ENCODE data around the gene RNF112.
A peak's percentile ranks its signal among the peaks of the same experiment; 100 is the strongest.
"Not testable (repeated sequence)": the region's sequence is repeated elsewhere in the genome, so short reads cannot be mapped to it uniquely, and the experiment has no call there.

The RNF112 gene

DNA sequence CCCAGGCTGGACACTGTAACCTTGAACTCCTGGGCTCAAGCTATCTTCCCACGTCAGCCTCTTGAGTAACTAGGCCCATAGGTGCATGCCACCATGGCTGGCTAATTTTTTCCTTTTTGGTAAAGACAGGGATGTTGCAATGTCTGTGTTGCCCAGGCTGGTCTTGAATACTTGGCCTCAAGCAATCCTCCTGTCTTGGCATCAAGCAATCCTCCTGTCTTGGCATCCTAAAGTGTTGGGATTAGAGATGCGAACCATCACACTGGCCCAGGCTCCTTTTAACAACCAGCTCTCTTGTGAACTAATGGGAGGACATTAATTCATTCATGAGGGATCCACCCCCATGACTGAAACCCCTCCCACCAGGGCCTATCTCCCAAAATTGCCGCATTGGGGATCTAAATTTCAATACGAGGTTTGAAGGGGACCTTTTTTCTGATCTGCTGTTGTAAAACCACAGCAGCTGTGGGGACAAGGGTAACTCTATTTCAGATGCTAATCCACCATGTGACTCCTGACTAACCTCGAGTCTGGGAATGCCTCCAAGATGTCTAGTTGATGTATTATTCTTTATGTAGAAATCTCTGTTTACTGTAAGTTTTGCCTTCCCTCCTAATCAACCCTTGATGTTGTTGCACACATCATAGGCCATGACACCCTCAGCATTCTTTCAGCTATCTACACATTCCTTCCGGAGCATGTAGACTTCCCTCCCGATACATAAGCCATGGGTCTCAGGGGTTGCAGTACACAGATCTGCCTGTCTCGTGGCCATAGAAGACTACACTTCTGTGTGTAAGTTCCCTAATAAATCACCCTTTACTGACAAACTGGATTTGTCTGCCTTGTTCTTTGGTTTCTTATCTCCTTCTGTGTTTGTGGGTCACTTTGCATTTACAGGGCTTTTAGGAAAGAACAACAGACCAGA is 37.6 kb downstream of the RNF112 start:
- ATAC-seq (no peak), DNase-seq (no peak)

DNA sequence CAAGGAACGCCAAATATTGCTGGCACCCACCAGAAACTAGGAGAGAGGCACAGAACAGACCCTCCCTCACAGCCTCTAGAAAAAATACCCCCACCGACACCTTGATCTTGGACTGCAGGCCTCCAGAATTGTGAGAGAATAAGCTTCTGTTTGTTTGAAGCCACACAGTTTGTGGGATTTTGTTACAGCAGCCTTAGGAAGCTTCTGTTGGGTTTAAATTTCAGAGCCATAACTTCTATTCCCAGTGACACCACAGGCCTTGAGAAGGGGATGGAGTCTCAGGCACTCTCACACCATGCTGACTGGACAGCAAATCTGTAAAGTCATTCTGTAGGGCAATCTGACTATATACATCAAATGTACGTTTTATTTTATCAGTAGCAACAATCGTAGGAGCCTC is 38.6 kb downstream of the RNF112 start:
- DNase-seq = no peak
- ATAC-seq = no peak

DNA sequence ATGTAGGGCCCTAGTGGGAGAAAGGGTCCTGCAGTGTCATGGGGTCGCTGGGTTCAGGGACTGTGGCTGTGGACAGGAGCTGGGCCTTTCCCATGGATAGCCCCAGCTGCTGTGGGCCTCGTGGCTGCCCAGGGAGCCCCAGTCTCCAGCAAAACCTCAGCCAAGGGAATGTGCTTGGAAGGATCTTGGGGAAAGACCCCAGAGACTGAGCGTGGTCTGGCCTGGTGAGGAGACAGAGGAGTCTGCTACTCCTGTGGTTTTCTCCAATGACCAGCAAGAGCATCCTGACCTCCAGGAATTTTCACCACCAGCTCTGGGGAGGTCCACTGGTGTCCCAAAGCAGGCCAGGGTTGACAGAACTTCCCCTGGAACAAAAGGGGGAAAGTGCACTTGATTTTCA is 42.3 kb downstream of the RNF112 start:
- DNase-seq (no peak), ATAC-seq (no peak)

DNA sequence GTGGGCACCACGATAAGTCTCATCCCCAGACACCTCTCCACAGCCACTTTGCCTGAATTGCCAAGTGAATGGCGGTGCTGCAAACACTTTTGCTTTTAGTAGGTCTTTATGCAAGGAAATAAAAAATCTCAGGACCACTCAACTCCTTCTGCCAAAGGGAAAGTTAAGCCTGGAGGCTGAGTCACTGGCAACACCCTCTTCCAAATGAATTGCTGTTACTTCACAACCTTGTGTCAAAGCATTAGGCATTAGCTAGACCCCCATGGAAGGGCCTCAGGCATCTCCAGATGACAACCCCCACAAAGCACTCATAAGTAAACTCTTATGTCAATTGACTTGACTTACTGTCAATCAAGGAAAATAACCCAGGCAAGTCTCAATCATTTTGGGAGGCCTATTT is 43.0 kb downstream of the RNF112 start:
- DNase-seq (no peak), ATAC-seq (no peak)

DNA sequence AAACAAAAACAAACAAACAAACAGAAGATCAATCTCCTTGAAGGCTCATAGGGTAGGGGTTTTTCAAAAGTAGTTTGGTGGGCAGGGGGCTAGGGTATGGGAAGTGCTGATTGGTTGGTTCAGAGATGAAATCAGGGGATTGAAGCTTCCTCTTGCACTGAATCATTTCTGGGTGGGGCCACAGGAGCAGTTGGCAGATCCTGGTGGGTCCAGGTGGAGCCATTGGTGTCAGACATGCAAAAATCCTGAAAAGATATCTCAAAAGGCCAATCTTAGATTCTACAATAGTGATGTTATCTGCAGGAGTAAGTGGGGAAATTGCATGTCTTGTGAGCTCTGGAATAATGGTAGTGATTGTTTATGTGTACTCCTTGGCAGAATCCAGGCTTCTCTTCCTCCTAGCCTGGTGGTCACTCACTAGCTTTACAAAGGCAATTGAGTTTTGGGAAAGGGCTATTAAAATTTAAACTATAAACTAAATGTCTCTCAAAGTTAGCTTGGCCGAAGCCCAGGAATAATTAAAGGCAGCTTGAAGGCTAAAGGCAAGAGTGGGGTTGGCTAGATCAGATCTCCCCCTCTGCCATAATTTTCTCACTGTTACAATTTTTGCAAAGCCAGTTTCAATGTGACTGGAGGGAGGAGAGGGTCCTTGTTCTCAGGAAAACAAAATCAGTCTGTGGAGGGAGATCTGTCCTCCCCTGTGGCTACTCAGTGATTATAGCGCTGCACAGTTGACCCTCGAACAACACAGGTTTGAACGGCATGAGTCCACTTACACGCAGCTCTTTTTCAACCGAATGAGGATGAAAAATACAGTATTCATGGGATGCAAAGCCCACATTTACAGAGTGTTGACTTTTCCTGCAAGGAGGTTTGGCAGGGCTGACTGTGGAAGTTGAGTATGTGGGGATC is 45.2 kb downstream of the RNF112 start:
- DNase-seq = no peak
- ATAC-seq = no peak

DNA sequence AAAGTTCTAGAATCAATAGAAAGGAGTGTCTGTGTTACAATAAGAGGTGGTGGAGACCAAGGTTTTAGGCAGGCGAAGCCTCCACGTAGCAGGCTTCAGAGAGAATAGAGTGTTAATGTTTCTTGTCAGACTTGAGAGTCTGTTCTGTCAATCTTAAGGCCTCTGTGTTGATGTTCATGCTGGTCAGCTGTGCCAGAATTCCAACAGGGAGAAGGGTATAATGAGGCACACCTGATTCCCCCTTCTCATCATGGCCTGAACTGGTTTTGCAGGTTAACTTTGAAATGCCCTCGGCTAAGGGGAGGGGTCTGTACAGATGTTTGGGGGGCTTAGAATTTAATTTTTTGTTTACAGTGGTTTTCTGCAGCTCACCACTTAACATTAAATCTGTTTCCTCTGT is 46.0 kb downstream of the RNF112 start:
- DNase-seq = no peak

DNA sequence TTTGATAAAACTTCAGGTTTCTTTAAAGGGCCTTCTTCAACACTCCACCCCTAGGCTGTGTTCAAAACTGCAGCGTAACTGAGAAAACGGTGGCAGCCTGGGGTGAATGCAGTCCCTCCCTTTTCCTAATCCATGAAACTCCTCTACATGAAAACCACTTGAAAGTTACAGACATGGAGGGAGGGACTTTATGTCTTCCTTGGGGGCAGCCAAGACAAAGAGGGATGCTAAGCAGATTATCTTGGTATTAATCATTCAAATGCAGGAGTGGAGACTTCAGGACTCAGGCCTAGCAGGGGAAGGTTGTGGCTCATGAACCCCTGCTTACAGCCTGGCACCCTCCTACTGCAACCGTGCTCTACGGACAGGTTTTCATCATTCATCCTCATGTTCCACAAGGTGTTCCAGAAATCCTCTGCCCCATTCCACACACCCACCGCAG is 46.8 kb downstream of the RNF112 start:
- DNase-seq (no peak), ATAC-seq (no peak)

More for the DNA sequence above, 46.0 kb downstream of the RNF112 start:
- no peak for ATAC-seq

DNA sequence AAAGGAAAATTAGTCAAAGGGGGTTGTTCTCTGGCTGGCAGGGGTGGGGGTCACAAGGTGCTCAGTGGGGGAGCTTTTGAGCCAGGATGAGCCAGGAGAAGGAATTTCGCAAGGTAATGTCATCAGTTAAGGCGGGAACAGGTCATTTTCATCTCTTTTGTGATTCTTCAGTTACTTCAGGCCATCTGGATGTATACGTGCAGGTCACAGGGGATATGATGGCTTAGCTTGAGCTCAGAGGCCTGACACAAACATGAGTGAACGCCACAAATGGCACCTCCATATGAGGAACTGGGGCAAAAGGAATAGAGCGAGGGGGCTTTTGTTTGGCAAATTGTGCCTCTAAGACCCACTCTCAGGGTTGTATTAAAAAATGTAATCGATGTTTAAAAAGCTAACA is 47.4 kb downstream of the RNF112 start:
- not testable (repeated sequence) for DNase-seq, ATAC-seq

DNA sequence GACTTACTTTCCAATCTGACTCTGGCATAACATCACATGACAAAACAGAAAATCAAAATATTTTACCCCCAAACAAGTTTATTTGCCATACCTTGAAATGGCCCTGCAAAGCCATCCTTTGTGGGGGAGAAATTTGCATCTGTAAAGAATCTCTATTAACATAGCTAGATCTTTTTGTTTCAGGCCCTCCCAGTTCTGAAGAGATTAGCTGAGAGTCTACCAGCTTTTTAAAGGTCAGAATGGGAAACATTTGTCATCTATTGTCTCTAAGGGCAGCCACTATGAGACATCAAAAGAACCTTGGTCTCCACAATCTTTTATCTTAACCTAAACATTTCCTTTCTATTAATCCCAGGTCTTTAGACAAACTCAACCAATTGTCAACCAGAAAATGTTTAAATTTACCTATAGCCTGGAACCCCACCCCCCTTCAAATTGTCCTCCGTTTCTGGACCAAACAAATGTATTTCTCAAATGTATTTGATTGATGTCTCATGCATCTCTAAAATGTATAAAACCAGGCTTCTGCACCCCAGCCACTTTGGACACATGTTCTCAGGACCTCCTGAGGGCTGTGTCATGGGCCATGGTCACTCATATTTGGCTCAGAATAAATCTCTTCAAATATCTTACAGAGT is 48.1 kb downstream of the RNF112 start:
- not testable (repeated sequence) for DNase-seq
- peak; percentile 52 for ATAC-seq

DNA sequence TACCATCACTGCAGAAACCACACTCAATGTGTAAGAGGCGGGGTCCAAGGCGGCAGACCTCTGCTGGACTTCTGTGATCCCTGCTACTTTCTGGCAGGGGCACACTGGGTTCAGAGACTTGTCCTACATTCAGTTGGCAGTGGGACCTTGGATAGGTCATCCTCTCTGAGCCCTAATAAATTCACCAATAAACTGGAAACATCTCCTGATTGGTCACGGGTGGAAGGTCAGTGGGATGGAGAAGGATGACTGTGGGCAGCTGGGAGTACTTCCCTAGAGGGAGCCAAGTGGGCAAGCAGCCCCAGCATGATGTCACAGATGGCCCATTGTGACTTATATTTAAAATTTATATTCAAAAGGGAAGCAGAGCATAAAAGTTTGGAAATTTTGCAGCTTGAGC is 49.7 kb downstream of the RNF112 start:
- ATAC-seq = no peak
- no peak for DNase-seq

DNA sequence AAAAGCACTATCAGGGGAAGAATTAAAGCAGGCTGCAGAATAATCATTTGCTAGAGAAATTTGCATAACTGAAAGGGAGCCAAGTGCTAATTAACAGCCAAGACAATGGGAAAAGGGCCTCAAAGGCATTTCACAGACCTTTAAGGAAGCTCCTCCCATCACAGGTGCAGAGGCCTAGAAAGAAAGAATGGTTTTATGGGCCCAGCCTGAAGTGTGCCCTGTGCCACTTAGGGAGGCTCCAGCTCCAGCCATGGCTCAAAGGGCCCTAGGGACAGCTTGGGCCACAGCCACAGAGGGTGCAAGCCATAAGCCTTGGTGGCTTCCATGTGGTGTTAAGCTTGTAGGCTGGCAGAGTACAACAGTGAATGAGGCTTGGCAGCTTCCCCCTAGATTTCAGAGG is 50.1 kb downstream of the RNF112 start:
- no peak for DNase-seq
- ATAC-seq = no peak

DNA sequence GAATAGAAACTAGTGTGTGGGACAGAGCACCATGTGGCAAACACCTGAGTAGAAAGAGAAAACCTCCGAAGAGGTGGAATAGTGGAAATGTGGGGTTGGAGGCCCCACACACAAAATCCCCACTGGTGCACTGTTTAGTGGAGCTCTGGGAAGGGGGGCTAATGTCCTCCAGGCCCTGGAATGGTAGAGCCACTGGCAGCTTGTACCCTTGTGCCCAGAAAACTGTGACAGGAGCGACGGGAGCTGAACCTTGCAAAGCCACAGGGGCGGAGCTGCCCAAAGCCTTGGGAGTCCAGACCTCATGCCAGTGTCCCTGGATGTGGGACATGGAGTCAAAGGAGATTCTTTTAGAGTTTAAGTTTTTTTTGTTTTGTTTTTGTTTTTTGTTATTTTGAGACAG is 50.6 kb downstream of the RNF112 start:
- ATAC-seq = no peak
- no peak for DNase-seq

DNA sequence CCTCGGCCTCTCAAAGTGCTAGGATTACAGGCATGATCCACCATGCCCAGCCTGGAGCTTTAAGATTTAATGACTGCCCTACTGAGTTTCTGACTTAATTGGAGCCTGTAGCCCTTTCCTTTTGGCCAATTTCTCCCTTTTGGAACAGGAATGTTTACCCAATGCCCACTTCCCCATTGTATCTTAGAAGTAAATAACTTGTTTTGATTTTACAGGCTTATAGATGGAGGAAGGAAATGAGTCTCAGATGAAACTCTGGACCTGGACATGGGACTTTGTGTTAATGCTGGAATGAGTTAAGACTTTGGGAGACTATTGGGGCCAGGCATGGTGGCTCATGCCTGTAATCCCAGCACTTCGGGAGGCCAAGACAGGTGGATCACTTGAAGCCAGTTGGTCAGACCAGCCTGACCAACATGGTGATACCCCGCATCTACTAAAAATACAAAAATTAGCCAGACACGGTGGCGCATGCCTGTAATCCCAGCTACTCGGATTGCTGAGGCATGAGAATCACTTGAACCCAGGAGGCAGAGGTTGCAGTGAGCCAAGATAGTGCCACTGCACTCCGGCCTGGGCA is 51.5 kb downstream of the RNF112 start:
- ATAC-seq, DNase-seq: not testable (repeated sequence)

DNA sequence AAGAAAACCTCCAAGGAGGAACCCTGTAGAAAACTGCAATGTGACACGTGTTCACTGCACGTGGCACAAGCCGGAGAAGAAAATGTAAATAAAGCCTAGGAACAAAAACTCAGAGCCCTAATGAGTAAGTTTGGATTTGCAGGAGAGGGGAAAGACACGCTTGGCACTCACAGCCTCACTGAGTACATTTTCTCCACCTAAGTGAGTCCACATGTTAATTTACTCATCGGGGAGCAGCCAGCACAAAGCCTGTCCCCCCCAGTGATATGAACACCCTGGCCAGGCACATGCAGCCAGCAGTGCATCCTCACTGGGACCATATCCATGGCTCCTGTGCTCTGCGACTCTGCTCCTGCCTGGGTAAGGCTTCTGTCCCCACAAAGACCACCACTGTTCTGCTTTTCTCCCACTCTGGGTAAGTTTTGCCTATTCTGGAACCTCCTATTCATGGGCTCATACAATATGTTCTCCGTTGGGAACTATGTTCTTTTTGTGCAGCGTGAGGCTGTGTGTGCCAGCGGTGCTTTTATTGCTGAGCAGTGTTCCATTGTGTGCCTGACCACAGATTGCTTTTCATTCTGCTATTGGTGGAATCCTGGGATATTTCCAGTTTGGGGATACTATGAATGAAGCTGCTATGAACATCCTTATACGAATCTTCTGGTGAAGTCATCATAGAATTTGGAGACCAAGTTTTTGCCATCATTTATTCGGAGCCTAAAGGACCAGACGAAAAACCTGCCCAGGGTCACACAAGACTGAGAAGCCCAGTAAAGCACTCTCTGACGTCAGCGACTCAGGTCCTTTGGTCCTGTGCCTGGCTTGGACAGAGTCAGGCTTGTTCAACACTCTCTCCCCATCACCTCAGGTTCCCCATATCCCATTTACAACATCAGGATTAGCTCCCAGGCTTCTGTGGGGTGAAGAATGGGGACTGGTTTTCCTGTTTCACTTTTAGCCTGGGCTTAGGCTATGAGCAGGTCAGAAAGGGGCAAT is 53.3 kb downstream of the RNF112 start:
- DNase-seq = no peak
- no peak for ATAC-seq

Data from stimulated activated naive CD8-positive, alpha-beta T cell treated with anti-CD3 and anti-CD28 coated beads, Interleukin-15, Interleukin-2, amounts not matched to agents 100 U/mL and 50 U/mL, for 24 hours (primary cell).